ENCODE data around the gene FILIP1.
"Not testable (repeated sequence)": the region's sequence is repeated elsewhere in the genome, so short reads cannot be mapped to it uniquely, and the experiment has no call there.

Gene FILIP1

DNA sequence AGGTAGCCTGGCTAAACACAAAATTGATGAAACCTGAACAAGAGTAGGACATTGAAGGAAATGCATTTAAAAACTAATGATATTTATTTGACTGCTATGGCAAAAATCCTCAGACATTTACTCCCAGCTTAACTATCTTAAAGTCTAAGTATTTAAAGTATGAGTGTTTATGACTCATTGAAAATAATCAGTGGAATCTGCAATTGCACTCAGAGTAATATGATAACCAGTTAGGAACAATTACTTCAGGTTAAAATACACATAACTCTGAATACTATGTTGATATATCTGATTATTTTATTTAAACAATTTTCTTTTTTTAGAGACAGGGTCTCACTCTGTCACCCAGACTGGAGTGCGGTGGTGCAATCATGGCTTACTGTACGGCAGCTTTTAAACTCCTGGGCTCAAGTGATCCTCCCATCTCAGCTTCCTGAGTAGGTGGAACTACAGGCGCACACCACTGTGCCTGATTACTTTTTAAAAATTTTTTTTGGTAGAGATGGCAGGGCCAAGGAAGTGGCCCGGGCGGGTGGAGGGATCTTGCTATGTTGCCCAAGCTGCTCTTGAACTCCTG, 43.9 kb downstream of the FILIP1 start:
- Histone ChIP-seq H4K20me1 (ENCODE audit: insufficient read depth, low read length) (no peaks in the 10 kb centered on the region), H3K4me1 (ENCODE audit: low read length) (peaks cover 10% of the 10 kb centered on the region), H3K79me2 (ENCODE audit: low read length) (no peaks in the 10 kb centered on the region), H2AFZ (ENCODE audit: low read depth, low read length) (no peak overlapping the region), H3K27ac (ENCODE audit: low read length) (no peak overlapping the region), H3K4me3 (ENCODE audit: low read length) (no peak overlapping the region), H3K4me2 (ENCODE audit: low read length) (no peak overlapping the region), H3K36me3 (replicated peaks; ENCODE audit: low read depth, low read length) (no peaks in the 10 kb centered on the region), H3K9me3 (ENCODE audit: insufficient read depth, low read length) (no peaks in the 10 kb centered on the region), H3K9ac (ENCODE audit: low read length) (no peak overlapping the region), H3K27me3 (ENCODE audit: low read depth, low read length) (no peaks in the 10 kb centered on the region)
- no peak for TF ChIP-seq EZH2phosphoT487 (IDR thresholded peaks at IDR 0.05; ENCODE audit: low read depth)
- TF ChIP-seq, protein P1, sequence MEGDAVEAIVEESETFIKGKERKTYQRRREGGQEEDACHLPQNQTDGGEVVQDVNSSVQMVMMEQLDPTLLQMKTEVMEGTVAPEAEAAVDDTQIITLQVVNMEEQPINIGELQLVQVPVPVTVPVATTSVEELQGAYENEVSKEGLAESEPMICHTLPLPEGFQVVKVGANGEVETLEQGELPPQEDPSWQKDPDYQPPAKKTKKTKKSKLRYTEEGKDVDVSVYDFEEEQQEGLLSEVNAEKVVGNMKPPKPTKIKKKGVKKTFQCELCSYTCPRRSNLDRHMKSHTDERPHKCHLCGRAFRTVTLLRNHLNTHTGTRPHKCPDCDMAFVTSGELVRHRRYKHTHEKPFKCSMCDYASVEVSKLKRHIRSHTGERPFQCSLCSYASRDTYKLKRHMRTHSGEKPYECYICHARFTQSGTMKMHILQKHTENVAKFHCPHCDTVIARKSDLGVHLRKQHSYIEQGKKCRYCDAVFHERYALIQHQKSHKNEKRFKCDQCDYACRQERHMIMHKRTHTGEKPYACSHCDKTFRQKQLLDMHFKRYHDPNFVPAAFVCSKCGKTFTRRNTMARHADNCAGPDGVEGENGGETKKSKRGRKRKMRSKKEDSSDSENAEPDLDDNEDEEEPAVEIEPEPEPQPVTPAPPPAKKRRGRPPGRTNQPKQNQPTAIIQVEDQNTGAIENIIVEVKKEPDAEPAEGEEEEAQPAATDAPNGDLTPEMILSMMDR (IDR thresholded peaks at IDR 0.05; ENCODE audit: low read depth, low read length) = no peak

DNA sequence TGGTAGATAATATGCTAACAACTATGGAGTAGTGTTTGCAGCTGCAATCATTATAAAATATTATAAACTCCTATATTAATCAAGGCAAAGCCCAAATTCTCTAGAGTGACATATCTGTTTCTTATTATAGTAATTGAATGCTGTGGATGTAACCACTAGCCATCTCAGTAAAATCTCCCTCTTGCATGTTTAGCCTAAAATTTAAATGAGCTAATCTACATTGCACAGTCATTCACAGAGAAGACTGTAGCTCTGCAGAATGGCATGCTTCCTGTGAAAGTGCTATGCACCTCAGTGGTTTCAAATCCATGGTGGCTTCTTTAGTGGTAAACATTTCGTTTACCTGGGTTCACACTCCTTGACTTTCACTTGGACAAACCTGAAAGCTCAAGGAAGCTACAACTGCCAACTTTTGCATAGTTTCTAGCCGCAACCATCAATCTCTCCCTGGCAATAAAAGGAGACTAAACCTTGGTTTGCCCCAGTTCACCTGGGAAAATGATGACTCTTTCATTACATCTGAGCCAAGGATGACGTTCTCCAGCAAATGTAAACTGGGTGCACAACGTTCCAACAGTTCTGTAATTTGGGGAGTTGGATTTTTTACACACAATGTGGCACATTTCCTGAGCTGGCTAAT, 47.2 kb downstream of the FILIP1 start:
- H3K4me3 ChIP-seq (ENCODE audit: low read length) = no peak overlapping the region
- H3K36me3 ChIP-seq (replicated peaks; ENCODE audit: low read depth, low read length) = no peaks in the 10 kb centered on the region
- peak overlapping the region; percentile 19 for H3K4me2 ChIP-seq (ENCODE audit: low read length)
- H3K9me3 ChIP-seq (ENCODE audit: insufficient read depth, low read length) = no peaks in the 10 kb centered on the region
- no peak overlapping the region for H3K27ac ChIP-seq (ENCODE audit: low read length)
- TF ChIP-seq EZH2phosphoT487 (IDR thresholded peaks at IDR 0.05; ENCODE audit: low read depth) = no peak
- TF ChIP-seq, protein P1 (IDR thresholded peaks at IDR 0.05; ENCODE audit: low read depth, low read length) = no peak
- peak overlapping the region; percentile 5; the same call in 1 of the 2 replicates for H2AFZ ChIP-seq (ENCODE audit: low read depth, low read length)
- H3K9ac ChIP-seq (ENCODE audit: low read length) = no peak overlapping the region
- no peaks in the 10 kb centered on the region for H3K27me3 ChIP-seq (ENCODE audit: low read depth, low read length)
- no peaks in the 10 kb centered on the region for H3K79me2 ChIP-seq (ENCODE audit: low read length)
- peaks cover 10% of the 10 kb centered on the region for H3K4me1 ChIP-seq (ENCODE audit: low read length)
- no peaks in the 10 kb centered on the region for H4K20me1 ChIP-seq (ENCODE audit: insufficient read depth, low read length)

DNA sequence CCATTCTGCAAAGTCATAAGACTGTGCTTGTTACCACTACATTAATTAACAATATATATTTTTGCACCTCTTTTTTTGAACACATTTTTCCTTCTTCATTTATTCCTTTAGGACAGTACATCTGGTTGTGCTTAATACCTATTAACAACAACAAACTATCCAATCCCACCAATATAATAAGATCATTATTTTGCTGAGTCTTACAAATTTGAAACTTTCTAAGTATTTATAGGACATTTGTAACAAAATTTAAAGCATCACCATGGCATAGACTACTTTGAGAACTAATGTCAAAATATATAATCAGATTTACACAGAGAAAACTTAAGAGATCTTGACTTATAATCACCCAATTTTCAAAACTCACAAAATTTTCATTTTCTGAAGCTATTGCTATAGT, 47.9 kb downstream of the FILIP1 start:
- TF ChIP-seq, protein P1 (IDR thresholded peaks at IDR 0.05; ENCODE audit: low read depth, low read length) = no peak
- TF ChIP-seq EZH2phosphoT487 (IDR thresholded peaks at IDR 0.05; ENCODE audit: low read depth) = no peak

DNA sequence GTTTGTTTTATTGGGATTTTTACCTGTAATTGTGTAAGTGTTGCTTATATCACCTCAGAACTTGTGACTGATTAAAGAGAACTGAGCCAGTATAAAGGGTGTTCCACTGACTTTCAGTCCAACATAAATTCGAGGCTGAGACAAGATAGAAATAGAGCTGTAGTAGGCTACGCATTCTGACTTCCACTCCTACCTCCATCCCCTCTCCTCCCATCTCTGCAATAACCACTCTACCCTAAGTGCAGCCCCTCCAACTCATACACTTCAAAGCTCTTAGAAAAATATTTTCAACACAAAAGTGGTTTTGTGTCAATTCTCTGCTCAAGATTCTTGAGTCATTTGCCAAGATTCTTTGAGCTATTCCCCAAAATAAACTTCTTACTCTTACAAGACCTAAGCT, 48.7 kb downstream of the FILIP1 start:
- Histone ChIP-seq H3K9ac (ENCODE audit: low read length) (no peak overlapping the region), H3K4me2 (ENCODE audit: low read length) (no peak overlapping the region), H3K9me3 (ENCODE audit: insufficient read depth, low read length) (no peaks in the 10 kb centered on the region), H3K79me2 (ENCODE audit: low read length) (no peaks in the 10 kb centered on the region), H3K4me1 (ENCODE audit: low read length) (peaks cover 10% of the 10 kb centered on the region), H3K27ac (ENCODE audit: low read length) (no peak overlapping the region), H3K4me3 (ENCODE audit: low read length) (no peak overlapping the region), H4K20me1 (ENCODE audit: insufficient read depth, low read length) (no peaks in the 10 kb centered on the region), H3K36me3 (replicated peaks; ENCODE audit: low read depth, low read length) (no peaks in the 10 kb centered on the region), H3K27me3 (ENCODE audit: low read depth, low read length) (no peaks in the 10 kb centered on the region), H2AFZ (ENCODE audit: low read depth, low read length) (no peak overlapping the region)
- TF ChIP-seq EZH2phosphoT487 (IDR thresholded peaks at IDR 0.05; ENCODE audit: low read depth) = no peak
- TF ChIP-seq, protein P1 (IDR thresholded peaks at IDR 0.05; ENCODE audit: low read depth, low read length) = no peak

More for the DNA sequence above, 47.9 kb downstream of the FILIP1 start:
- no peaks in the 10 kb centered on the region for H4K20me1 ChIP-seq (ENCODE audit: insufficient read depth, low read length)
- no peak overlapping the region for H3K4me3 ChIP-seq (ENCODE audit: low read length)
- H3K9me3 ChIP-seq (ENCODE audit: insufficient read depth, low read length) = no peaks in the 10 kb centered on the region
- no peak overlapping the region for H2AFZ ChIP-seq (ENCODE audit: low read depth, low read length)
- H3K4me1 ChIP-seq (ENCODE audit: low read length) = peaks cover 10% of the 10 kb centered on the region
- no peak overlapping the region for H3K9ac ChIP-seq (ENCODE audit: low read length)
- H3K4me2 ChIP-seq (ENCODE audit: low read length) = no peak overlapping the region
- no peaks in the 10 kb centered on the region for H3K27me3 ChIP-seq (ENCODE audit: low read depth, low read length)
- no peaks in the 10 kb centered on the region for H3K36me3 ChIP-seq (replicated peaks; ENCODE audit: low read depth, low read length)
- H3K79me2 ChIP-seq (ENCODE audit: low read length) = no peaks in the 10 kb centered on the region
- H3K27ac ChIP-seq (ENCODE audit: low read length) = no peak overlapping the region

DNA sequence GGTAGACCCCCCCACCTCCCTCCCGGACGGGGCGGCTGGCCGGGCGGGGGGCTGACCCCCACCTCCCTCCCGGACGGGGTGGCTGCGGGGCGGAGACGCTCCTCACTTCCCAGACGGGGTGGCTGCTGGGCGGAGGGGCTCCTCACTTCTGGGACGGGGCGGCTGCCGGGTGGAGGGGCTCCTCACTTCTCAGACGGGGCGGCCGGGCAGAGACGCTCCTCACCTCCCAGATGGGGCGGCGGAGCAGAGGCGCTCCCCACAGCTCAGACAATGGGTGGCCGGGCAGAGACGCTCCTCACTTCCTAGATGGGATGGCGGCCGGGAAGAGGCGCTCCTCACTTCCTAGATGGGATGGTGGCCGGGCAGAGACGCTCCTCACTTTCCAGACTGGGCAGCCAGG, 51.7 kb downstream of the FILIP1 start:
- not testable (repeated sequence) for H3K4me1 ChIP-seq (ENCODE audit: low read length); H3K27ac ChIP-seq (ENCODE audit: low read length); H2AFZ ChIP-seq (ENCODE audit: low read depth, low read length); H3K4me2 ChIP-seq (ENCODE audit: low read length); H4K20me1 ChIP-seq (ENCODE audit: insufficient read depth, low read length); H3K79me2 ChIP-seq (ENCODE audit: low read length); H3K27me3 ChIP-seq (ENCODE audit: low read depth, low read length); H3K36me3 ChIP-seq (replicated peaks; ENCODE audit: low read depth, low read length); H3K4me3 ChIP-seq (ENCODE audit: low read length); H3K9me3 ChIP-seq (ENCODE audit: insufficient read depth, low read length); H3K9ac ChIP-seq (ENCODE audit: low read length)

DNA sequence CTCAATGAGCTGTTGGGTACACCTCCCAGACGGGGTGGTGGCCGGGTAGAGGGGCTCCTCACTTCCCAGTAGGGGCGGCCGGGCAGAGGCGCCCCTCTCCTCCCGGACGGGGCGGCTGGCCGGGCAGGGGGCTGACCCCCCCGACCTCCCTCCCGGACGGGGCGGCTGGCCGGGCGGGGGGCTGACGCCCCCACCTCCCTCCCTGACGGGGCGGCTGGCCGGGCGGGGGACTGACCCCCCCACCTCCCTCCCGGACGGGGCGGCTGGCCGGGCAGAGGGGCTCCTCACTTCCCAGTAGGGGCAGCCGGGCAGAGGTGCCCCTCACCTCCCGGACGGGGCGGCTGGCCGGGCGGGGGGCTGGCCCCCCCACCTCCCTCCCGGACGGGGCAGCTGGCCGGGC, 52.1 kb downstream of the FILIP1 start:
- not testable (repeated sequence) for H3K27ac ChIP-seq (ENCODE audit: low read length); H4K20me1 ChIP-seq (ENCODE audit: insufficient read depth, low read length); H3K9me3 ChIP-seq (ENCODE audit: insufficient read depth, low read length); H3K4me2 ChIP-seq (ENCODE audit: low read length); H2AFZ ChIP-seq (ENCODE audit: low read depth, low read length); H3K4me1 ChIP-seq (ENCODE audit: low read length); H3K9ac ChIP-seq (ENCODE audit: low read length); H3K27me3 ChIP-seq (ENCODE audit: low read depth, low read length); H3K36me3 ChIP-seq (replicated peaks; ENCODE audit: low read depth, low read length); H3K4me3 ChIP-seq (ENCODE audit: low read length); H3K79me2 ChIP-seq (ENCODE audit: low read length)

All from OCI-LY3 (cell line).